Measurements from ENCODE around the gene LIG3.
A peak's percentile ranks its signal among the peaks of the same experiment; 100 is the strongest.

The LIG3 gene

DNA sequence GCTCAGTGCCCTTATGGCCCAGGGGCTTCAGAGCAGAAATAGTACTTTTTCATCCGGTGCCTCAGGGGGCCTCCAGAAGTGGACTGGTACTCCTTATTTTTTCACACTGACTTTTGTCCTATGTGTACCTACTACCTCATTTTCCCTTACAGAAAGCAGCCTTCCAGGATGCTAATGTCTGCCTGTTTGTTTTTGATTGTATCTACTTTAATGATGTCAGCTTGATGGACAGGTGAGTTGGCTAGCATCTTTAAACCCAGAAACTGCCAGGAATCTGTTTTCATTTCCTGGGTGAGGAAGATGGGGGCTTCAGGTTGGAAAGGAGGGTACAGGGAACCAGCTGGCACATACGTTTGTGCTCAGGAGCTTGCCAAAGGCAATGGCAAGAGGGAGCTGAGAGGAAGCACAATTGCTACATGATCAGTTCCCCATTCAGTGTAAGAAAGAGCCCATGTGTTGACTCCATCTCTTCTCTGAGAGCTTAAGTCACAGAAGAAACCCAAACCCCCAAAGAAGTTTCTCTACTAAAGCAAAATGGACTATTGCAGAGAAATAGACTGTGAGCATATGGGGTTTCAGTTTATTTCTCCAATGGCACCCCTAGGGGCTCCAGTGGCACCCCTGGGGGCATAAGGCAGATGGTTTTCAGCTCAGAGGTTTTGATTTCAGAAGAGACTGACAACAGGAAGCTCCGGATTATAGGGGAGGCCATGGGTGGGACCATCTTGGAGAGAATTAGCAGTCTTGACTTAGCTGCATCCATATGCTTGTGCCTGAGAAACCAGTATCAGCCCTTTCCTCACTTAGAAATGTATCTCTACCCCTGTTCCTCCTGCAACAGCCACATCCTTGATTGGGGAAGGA, 16.3 kb downstream of the LIG3 start:
- H3K36me3 ChIP-seq (ENCODE audit: control insufficient read depth in 1 of 2, insufficient read depth in 2 of 2, low read depth in 1 of 2, low read length in 2 of 2), result peaks cover 43 to 61% of the 10 kb centered on the region in 2 experiments

GRCh38 chr17:34997355-34997862, 17.1 kb downstream of the LIG3 start:
- WGBS, result 98% methylated on average over 11 of the region's 11 CpGs
- Histone ChIP-seq H3K4ac (ENCODE audit: low read depth in 1 of 2, low read length in 2 of 2) (no peak overlapping the region), H3K18ac (ENCODE audit: low read depth in 1 of 2, low read length in 2 of 2) (no peak overlapping the region), H3K9ac (ENCODE audit: low read length) (peak overlapping the region; percentile 11), H2AK5ac (ENCODE audit: low read length, severe bottlenecking) (no peak overlapping the region), H3K79me1 (replicated peaks; ENCODE audit: low read length, poor library complexity, severe bottlenecking) (peaks cover 17% of the 10 kb centered on the region), H2AFZ (ENCODE audit: low read depth, low read length) (no peak overlapping the region), H3K4me2 (ENCODE audit: low read length, poor library complexity, severe bottlenecking) (no peak overlapping the region), H2BK15ac (ENCODE audit: low read depth, poor library complexity, severe bottlenecking) (no peak overlapping the region), H3K14ac (ENCODE audit: low read length in 2 of 2) (no peak overlapping the region), H3K27ac (ENCODE audit: low read length, poor library complexity, severe bottlenecking) (peak overlapping the region; percentile 32), H3K9me3 (ENCODE audit: control insufficient read depth, low read length) (no peaks in the 10 kb centered on the region), H2BK120ac (ENCODE audit: low read depth, low read length) (no peak overlapping the region), H3K4me3 (ENCODE audit: insufficient read depth in 1 of 2, low read depth in 1 of 2, low read length in 2 of 2) (no peak overlapping the region), H3K4me1 (ENCODE audit: control insufficient read depth, insufficient read depth, low read depth, low read length) (peaks cover 16% of the 10 kb centered on the region), H2BK5ac (ENCODE audit: low read depth, low read length, poor library complexity, severe bottlenecking) (no peak overlapping the region), H3K27me3 (ENCODE audit: control insufficient read depth in 1 of 2, insufficient read depth in 1 of 2, low read length in 2 of 2) (no peaks in the 10 kb centered on the region), H4K91ac (ENCODE audit: low read length) (no peak overlapping the region), H2BK12ac (ENCODE audit: low read length in 2 of 2) (no peak overlapping the region), H4K8ac (ENCODE audit: low read length) (no peak overlapping the region), H3K23ac (ENCODE audit: low read length in 2 of 2) (no peak overlapping the region), H3K36me3 (ENCODE audit: control insufficient read depth in 1 of 2, insufficient read depth in 2 of 2, low read depth in 1 of 2, low read length in 2 of 2) (peaks cover 47 to 60% of the 10 kb centered on the region in 2 experiments)
- DNase-seq, result no peak

More for the DNA sequence above, 16.3 kb downstream of the LIG3 start:
- Histone ChIP-seq H3K4ac (ENCODE audit: low read depth in 1 of 2, low read length in 2 of 2) (no peak overlapping the region), H3K9ac (ENCODE audit: low read length) (no peak overlapping the region), H3K23ac (ENCODE audit: low read length in 2 of 2) (no peak overlapping the region), H3K9me3 (ENCODE audit: control insufficient read depth, low read length) (no peaks in the 10 kb centered on the region), H3K4me2 (ENCODE audit: low read length, poor library complexity, severe bottlenecking) (no peak overlapping the region), H2BK15ac (ENCODE audit: low read depth, poor library complexity, severe bottlenecking) (no peak overlapping the region), H4K8ac (ENCODE audit: low read length) (no peak overlapping the region), H3K27me3 (ENCODE audit: control insufficient read depth in 1 of 2, insufficient read depth in 1 of 2, low read length in 2 of 2) (no peaks in the 10 kb centered on the region), H3K4me1 (ENCODE audit: control insufficient read depth, insufficient read depth, low read depth, low read length) (peaks cover 13% of the 10 kb centered on the region), H3K4me3 (ENCODE audit: insufficient read depth in 1 of 2, low read depth in 1 of 2, low read length in 2 of 2) (no peak overlapping the region), H3K18ac (ENCODE audit: low read depth in 1 of 2, low read length in 2 of 2) (no peak overlapping the region), H3K14ac (ENCODE audit: low read length in 2 of 2) (no peak overlapping the region), H2AK5ac (ENCODE audit: low read length, severe bottlenecking) (no peak overlapping the region), H2BK120ac (ENCODE audit: low read depth, low read length) (no peak overlapping the region), H2BK12ac (ENCODE audit: low read length in 2 of 2) (no peak overlapping the region), H2AFZ (ENCODE audit: low read depth, low read length) (no peak overlapping the region), H2BK5ac (ENCODE audit: low read depth, low read length, poor library complexity, severe bottlenecking) (no peak overlapping the region), H4K91ac (ENCODE audit: low read length) (no peak overlapping the region), H3K27ac (ENCODE audit: low read length, poor library complexity, severe bottlenecking) (peak overlapping the region; percentile 17), H3K79me1 (replicated peaks; ENCODE audit: low read length, poor library complexity, severe bottlenecking) (peaks cover 16% of the 10 kb centered on the region)
- 87% methylated on average over 3 of the region's 3 CpGs for WGBS
- no peak for DNase-seq

GRCh38 chr17:34998205-34998604, 17.9 kb downstream of the LIG3 start:
- Histone ChIP-seq H3K4me3 (ENCODE audit: insufficient read depth in 1 of 2, low read depth in 1 of 2, low read length in 2 of 2) (no peak overlapping the region), H2AK5ac (ENCODE audit: low read length, severe bottlenecking) (peak overlapping the region; percentile 92), H3K79me1 (replicated peaks; ENCODE audit: low read length, poor library complexity, severe bottlenecking) (peaks cover 17% of the 10 kb centered on the region), H2BK120ac (ENCODE audit: low read depth, low read length) (no peak overlapping the region), H3K18ac (ENCODE audit: low read depth in 1 of 2, low read length in 2 of 2) (no peak overlapping the region), H3K27me3 (ENCODE audit: control insufficient read depth in 1 of 2, insufficient read depth in 1 of 2, low read length in 2 of 2) (no peaks in the 10 kb centered on the region), H3K4me2 (ENCODE audit: low read length, poor library complexity, severe bottlenecking) (no peak overlapping the region), H4K8ac (ENCODE audit: low read length) (no peak overlapping the region), H3K23ac (ENCODE audit: low read length in 2 of 2) (no peak overlapping the region), H3K4ac (ENCODE audit: low read depth in 1 of 2, low read length in 2 of 2) (no peak overlapping the region), H2AFZ (ENCODE audit: low read depth, low read length) (no peak overlapping the region), H4K91ac (ENCODE audit: low read length) (no peak overlapping the region), H3K4me1 (ENCODE audit: control insufficient read depth, insufficient read depth, low read depth, low read length) (peaks cover 24% of the 10 kb centered on the region), H3K36me3 (ENCODE audit: control insufficient read depth in 1 of 2, insufficient read depth in 2 of 2, low read depth in 1 of 2, low read length in 2 of 2) (peaks cover 52 to 60% of the 10 kb centered on the region in 2 experiments), H3K9me3 (ENCODE audit: control insufficient read depth, low read length) (no peaks in the 10 kb centered on the region), H2BK12ac (ENCODE audit: low read length in 2 of 2) (no peak overlapping the region), H2BK15ac (ENCODE audit: low read depth, poor library complexity, severe bottlenecking) (no peak overlapping the region), H2BK5ac (ENCODE audit: low read depth, low read length, poor library complexity, severe bottlenecking) (no peak overlapping the region), H3K27ac (ENCODE audit: low read length, poor library complexity, severe bottlenecking) (no peak overlapping the region), H3K9ac (ENCODE audit: low read length) (peak overlapping the region; percentile 11), H3K14ac (ENCODE audit: low read length in 2 of 2) (no peak overlapping the region)
- 67% methylated on average over 5 of the region's 5 CpGs for WGBS
- peak; percentile 75 for DNase-seq

GRCh38 chr17:34999456-34999855, 19.1 kb downstream of the LIG3 start:
- Histone ChIP-seq H3K79me1 (replicated peaks; ENCODE audit: low read length, poor library complexity, severe bottlenecking) (peaks cover 23% of the 10 kb centered on the region), H2BK15ac (ENCODE audit: low read depth, poor library complexity, severe bottlenecking) (no peak overlapping the region), H3K36me3 (ENCODE audit: control insufficient read depth in 1 of 2, insufficient read depth in 2 of 2, low read depth in 1 of 2, low read length in 2 of 2) (peaks cover 55 to 57% of the 10 kb centered on the region in 2 experiments), H2AK5ac (ENCODE audit: low read length, severe bottlenecking) (peak overlapping the region; percentile 17), H2BK12ac (ENCODE audit: low read length in 2 of 2) (peak overlapping the region in 1 of 2 experiments; percentile 10), H3K23ac (ENCODE audit: low read length in 2 of 2) (no peak overlapping the region), H3K14ac (ENCODE audit: low read length in 2 of 2) (no peak overlapping the region), H3K18ac (ENCODE audit: low read depth in 1 of 2, low read length in 2 of 2) (no peak overlapping the region), H4K8ac (ENCODE audit: low read length) (no peak overlapping the region), H2AFZ (ENCODE audit: low read depth, low read length) (no peak overlapping the region), H3K27ac (ENCODE audit: low read length, poor library complexity, severe bottlenecking) (no peak overlapping the region), H2BK5ac (ENCODE audit: low read depth, low read length, poor library complexity, severe bottlenecking) (no peak overlapping the region), H3K4me1 (ENCODE audit: control insufficient read depth, insufficient read depth, low read depth, low read length) (peaks cover 24% of the 10 kb centered on the region), H3K4me3 (ENCODE audit: insufficient read depth in 1 of 2, low read depth in 1 of 2, low read length in 2 of 2) (no peak overlapping the region), H2BK120ac (ENCODE audit: low read depth, low read length) (no peak overlapping the region), H4K91ac (ENCODE audit: low read length) (no peak overlapping the region), H3K4me2 (ENCODE audit: low read length, poor library complexity, severe bottlenecking) (no peak overlapping the region), H3K9ac (ENCODE audit: low read length) (no peak overlapping the region), H3K9me3 (ENCODE audit: control insufficient read depth, low read length) (no peaks in the 10 kb centered on the region), H3K27me3 (ENCODE audit: control insufficient read depth in 1 of 2, insufficient read depth in 1 of 2, low read length in 2 of 2) (no peaks in the 10 kb centered on the region), H3K4ac (ENCODE audit: low read depth in 1 of 2, low read length in 2 of 2) (no peak overlapping the region)
- DNase-seq, result no peak
- 94% methylated on average over 2 of the region's 2 CpGs for WGBS
